HG03175 (cell line): ENCODE data around the gene EMC7.
"Not testable (repeated sequence)": the region's sequence is repeated elsewhere in the genome, so short reads cannot be mapped to it uniquely, and the experiment has no call there.

ENCODE experiments used
- ATAC-seq: cut with Tn5 transposase; IDR thresholded peaks from one replicate; pipeline ENCODE4 v1.9.1; 2021; ENCODE audit warnings: mild to moderate bottlenecking, moderate library complexity; ENCODE audit not compliant: unreplicated experiment

The EMC7 gene

DNA sequence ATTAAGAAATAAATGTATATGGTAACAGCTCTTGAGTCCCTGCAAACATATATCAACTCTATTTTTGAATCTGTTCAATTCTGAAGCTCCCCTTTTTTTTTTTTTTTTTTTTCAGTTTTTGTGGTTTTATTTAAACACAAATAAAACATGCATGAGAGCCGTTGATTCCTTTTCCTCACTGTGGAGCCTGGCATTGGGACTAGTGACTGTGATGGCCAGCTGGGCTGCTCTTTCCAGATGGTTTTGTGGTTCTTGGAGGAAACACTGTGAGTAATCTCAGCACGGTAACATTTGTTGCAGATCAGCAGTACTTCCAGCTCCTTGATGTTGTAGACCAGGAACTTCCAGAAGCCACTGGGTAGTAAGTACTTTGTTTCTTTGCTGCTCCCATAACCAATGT is 15.9 kb downstream of the EMC7 start:
- ATAC-seq, result no peak

GRCh38 chr15:34084086-34084485 is 17.6 kb downstream of the EMC7 start:
- no peak for ATAC-seq

DNA sequence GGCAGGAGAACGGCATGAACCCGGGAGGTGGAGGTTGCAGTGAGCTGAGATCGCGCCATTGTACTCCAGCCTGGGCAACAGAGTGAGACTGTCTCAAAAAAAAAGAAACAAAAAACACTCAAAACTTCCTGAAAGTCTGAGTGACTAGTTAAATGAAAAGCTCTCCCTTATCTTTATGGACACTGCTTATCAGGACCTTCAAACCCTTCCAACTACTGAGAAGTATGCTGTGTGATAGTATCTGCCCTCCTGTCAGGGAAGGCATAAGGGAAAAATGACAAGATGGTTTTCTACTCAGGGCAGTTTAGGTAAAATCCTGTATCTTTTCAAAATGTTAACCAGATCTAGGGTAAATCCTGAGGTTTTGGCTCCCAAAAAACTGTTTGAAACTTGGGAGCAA is 21.8 kb downstream of the EMC7 start:
- ATAC-seq, result no peak

GRCh38 chr15:34078900-34079299 is 22.8 kb downstream of the EMC7 start:
- ATAC-seq, result no peak

DNA sequence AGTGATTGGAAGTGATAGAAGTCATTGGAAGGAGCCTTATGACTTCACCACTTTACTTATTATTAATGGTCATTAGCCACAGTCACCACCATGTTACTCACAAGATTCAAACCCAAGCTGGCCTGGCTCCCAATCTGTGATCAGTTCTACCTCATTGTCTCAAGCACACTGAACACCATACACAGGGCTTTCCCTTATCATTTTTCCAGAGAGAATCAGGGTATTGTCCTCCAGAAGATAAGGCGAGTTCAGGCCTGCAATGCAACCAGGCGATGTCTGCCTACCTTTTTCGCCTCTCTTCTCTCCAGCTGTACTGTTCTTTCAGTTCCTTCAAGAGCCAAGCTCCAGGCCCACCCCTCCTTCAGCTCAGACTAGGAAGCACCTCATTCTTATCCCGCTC is 24.9 kb downstream of the EMC7 start:
- ATAC-seq, result no peak

DNA sequence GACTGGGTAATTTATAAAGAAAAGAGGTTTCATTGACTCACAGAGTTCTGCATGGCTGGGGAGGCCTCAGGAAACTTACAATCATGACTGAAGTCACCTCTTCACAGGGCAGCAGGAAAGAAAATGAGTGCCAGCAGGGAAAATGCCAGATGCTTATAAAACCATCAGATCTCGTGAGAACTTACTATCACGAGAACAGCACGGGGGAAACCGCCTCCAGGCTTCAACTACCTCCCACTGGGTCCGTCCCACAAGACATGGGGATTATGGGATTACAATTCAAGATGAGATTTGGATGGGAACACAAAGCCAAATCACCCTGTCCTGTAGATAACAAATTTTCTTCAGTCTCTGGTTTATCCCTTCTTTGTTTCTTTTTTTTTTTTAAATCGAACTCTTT is 31.7 kb downstream of the EMC7 start:
- ATAC-seq, result no peak

DNA sequence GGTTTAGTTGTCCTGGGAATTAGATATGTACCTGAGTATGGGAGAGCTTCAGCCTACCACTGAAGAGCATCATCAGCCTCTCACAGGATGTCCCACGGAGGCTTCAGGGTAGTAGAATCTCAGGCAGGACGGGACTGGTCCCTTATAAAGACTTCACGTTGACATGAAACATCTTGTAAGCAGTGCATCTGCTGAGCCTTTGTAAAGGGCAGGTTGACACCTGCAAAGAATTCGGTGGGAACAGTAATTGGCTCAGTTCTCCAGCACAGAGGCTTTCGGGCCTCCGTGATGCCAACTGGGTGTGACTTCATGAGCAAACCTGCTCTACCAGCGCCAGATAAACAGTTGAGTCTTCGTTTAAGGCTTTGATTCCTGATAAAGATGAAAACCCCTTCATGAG is 35.7 kb downstream of the EMC7 start:
- ATAC-seq, result no peak

DNA sequence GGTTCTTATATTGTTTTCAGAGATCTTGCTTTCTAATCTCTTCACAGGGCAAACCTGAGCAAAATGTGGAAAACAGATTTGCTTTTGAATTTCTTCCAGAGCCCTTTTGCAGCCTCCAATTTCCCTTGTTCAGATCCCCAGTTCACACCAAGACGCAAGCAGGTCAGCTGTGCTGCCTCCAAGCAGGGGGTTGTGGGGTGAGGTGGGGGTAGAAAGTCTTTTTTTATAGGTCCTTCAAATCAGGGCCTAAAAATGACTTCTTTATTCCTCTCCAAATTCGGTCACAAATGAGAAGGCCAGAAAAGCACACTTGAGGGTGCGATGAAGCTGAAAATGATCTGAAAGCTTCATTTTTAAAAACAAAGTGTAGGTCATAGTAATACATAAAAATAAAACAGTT is 36.4 kb downstream of the EMC7 start:
- ATAC-seq, result no peak

GRCh38 chr15:34064438-34064837 is 37.2 kb downstream of the EMC7 start:
- ATAC-seq, result no peak

- ATAC-seq, result no peak
Observed at GRCh38 chr15:34059946-34060345, 41.7 kb downstream of the EMC7 start.

DNA sequence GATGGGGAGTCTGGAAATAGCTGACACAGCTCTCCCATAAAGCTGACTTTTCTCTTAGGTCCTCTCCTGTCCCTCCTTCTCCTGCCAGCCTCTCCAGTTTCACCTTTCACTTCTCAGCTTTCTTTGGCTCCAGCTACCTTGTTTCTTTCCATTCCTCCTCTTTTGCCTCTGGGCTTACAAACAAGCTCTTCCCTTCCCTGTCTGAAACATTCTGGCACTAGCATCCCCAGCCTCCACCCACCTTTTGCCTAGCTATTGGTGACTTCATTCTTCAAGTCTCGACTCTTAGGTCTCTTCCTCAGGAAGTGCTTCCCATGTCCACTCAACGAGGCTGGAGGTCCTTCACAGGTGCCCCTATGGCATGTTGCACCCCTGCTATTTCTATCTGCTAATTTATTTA is 42.2 kb downstream of the EMC7 start:
- no peak for ATAC-seq

DNA sequence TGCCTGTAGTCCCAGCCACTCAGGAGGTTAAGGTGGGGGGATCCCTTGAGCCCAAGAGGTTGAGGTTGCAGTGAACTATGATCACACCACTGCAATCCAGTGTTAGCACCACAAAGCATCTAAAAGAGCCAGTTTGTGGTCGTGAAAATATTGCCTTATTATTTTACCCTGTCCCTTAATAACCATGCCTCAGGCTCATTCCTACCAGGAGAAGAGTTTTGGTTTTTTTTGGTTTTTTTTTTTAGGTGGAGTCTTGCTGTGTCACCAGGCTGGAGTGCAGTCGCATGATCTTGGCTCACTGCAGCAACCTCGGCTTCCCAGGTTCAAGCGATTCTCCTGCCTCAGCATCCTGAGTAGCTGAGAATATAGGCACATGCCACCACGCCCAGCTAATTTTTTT is 44.8 kb downstream of the EMC7 start:
- ATAC-seq, result no peak

- ATAC-seq, result no peak
Observed at GRCh38 chr15:34055868-34056595, 45.6 kb downstream of the EMC7 start.

- no peak for ATAC-seq
Observed at GRCh38 chr15:34054081-34054707, 47.5 kb downstream of the EMC7 start.

DNA sequence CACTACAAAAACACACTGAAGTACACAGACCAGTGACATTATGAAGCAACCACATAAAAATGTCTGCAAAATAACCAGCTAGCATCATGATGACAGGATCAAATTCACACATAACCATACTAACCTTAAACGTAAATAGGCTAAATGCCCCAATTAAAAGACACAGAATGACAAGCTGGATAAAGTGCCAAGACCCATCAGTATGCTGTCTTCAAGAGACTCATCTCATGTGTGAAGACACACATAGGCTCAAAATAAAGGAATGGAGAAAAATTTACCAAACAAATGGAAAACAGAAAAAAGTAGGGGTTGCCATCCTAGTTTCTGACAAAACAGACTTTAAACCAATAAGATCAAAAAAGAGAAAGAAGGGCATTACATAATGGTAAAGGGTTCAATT is 51.3 kb downstream of the EMC7 start:
- not testable (repeated sequence) for ATAC-seq

GRCh38 chr15:34049112-34049511 is 52.5 kb downstream of the EMC7 start:
- no peak for ATAC-seq

DNA sequence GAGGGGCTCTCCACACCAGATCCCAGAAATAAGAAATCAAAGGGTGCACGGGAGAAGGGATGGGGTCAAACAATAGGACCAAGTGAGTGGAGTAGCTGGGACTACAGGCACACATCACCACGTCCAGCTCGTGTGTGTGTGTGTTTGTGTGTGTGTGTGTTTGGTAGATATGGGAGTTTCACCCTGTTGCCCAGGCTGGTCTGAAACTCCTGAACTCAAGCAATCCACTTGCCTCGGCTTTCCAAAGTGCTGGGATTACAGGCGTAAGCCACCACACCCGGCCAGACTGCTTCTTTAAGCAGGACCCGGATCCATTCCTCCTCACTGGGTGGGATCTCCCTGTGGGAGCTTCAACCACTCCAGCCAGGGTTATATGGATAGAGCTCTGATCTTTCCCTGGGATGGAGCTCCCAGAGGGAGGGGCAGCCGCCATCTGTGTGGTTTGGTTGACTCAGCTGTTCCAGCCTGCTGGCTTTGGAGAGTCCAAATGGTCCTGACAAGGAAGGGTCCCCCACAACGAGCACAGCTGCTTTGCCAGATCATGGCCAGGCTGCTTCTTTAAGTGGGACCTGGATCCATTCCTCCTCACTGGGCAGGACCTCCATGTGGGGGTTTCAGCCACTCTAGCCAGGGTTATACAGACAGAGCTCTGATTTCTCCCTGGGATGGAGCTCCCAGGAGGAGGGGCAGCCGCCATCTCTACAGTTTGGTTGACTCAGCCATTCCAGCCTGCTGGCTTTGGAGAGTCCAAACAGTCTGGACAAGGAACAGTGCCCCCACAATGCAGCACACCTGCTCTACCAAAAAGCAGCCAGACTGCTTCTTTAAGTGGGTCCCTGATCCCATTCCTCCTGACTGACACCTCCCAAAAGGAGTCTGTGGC is 53.5 kb downstream of the EMC7 start:
- no peak for ATAC-seq

GRCh38 chr15:34046471-34047145 is 55.1 kb downstream of the EMC7 start:
- ATAC-seq, result no peak

- ATAC-seq, result no peak
Observed at GRCh38 chr15:34043813-34044212, 57.8 kb downstream of the EMC7 start.

- ATAC-seq, result no peak
Observed at GRCh38 chr15:34043391-34043790, 58.3 kb downstream of the EMC7 start.

- ATAC-seq, result peak; percentile 0
Observed at GRCh38 chr15:34039790-34040113, 61.9 kb downstream of the EMC7 start.
